Hepatocyte (in vitro differentiated cells): Measurements from ENCODE around the gene SDF2.

Source experiments
- CTCF ChIP-seq: fragments of 200-600 bp; sonication (generic); IDR thresholded peaks from 2 replicates; pipeline ENCODE4 v1.5.1; 2016; ENCODE audit warnings: antibody characterized with exemption, mild to moderate bottlenecking; ENCODE audit not compliant: poor library complexity
- EZH2phosphoT487 ChIP-seq: fragments of 200-600 bp; sonication (generic); IDR thresholded peaks from one replicate; pipeline ENCODE4 v1.6.1; 2018; ENCODE audit warnings: antibody characterized with exemption, mild to moderate bottlenecking, low read depth, moderate library complexity; ENCODE audit not compliant: unreplicated experiment, severe bottlenecking

- TF ChIP-seq CTCF (no peak), EZH2phosphoT487 (no peak)
Measured at GRCh38 chr17:28610376-28610775, 51.3 kb downstream of the SDF2 start.
